ENCODE results near the gene NPVF. TPM values are rescaled to one million over a fixed set of nuclear protein-coding genes. Genes with fewer than 3 reads are reported as not detected.

The NPVF gene
- total RNA-seq, 2 experiments from 2014 or later, result not detected

- no peaks in the 10 kb centered on the region for H3K27me3 Mint-ChIP-seq
- no peak for TF ChIP-seq CTCF (IDR thresholded peaks at IDR 0.05)
- H3K4me1 Mint-ChIP-seq (ENCODE audit: low read depth), result no peaks in the 10 kb centered on the region
- H3K4me3 Mint-ChIP-seq, result no peak overlapping the region
- POLR2A ChIA-PET, result no interaction called here
- intact Hi-C loops (cut with micrococcal nuclease), result no loop called here
- H3K36me3 Mint-ChIP-seq (ENCODE audit: low read depth), result no peaks in the 10 kb centered on the region
- ATAC-seq (no peak), DNase-seq (no peak)
- H3K27ac Mint-ChIP-seq, result no peak overlapping the region
- no peaks in the 10 kb centered on the region for H3K9me3 Mint-ChIP-seq
- CTCF ChIA-PET, result interaction anchor here (1.4 to 8.1 kb wide), 3 partner anchors 9 to 310 kb away, joined by 3 to 183 read pairs (median 6); no protein-coding TSS in a partner anchor
Observed at GRCh38 chr7:25254604-25255003, 26.3 kb upstream of the NPVF start.

DNA sequence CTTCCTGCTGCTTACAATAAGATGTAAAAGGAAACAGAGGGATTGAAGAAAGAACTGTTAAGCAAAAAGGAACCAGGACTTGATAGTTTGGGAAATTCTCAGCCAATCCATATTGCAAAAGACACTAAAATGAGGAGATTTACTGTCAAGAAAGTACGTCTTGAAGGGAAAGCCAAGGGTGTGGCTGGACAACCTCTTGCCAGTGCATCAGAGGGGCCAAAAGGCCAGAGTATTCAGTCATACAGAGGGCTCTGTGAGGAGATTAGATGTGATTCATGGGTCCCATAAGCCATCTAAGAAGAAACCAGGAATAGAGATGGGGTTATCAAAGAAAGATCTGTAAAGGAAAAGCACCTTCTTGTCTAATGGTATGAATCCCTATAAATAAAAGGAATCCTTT is 25.4 kb upstream of the NPVF start:
- no peak overlapping the region for H3K4me3 Mint-ChIP-seq
- no peak overlapping the region for H3K27ac Mint-ChIP-seq
- intact Hi-C loops (cut with micrococcal nuclease), result no loop called here
- no peaks in the 10 kb centered on the region for H3K9me3 Mint-ChIP-seq
- no peaks in the 10 kb centered on the region for H3K4me1 Mint-ChIP-seq (ENCODE audit: low read depth)
- H3K27me3 Mint-ChIP-seq, result no peaks in the 10 kb centered on the region
- ATAC-seq (no peak), DNase-seq (no peak)
- POLR2A ChIA-PET, result no interaction called here
- no peak for TF ChIP-seq CTCF (IDR thresholded peaks at IDR 0.05)
- CTCF ChIA-PET, result no interaction called here
- no peaks in the 10 kb centered on the region for H3K36me3 Mint-ChIP-seq (ENCODE audit: low read depth)

DNA sequence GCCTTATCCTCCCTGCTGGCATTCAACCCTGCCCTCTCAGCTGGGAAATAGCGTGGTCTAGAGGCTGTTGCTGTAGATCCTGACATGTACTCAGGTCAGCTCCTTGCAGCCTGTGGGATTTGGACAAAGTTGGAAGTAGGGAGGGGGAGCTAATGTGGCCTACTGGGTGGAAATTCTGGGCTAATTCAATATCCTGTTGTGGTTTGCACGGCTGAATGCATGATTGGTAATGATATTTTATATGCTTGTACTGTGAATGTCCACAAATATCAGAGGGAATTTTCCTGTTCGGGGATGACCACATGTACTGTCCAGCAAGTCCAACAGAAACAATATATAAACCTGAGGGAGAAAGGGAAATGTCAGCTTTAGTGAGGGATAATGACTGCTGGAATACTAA is 22.1 kb upstream of the NPVF start:
- peaks cover 3% of the 10 kb centered on the region for H3K27me3 Mint-ChIP-seq
- ATAC-seq, result no peak

GRCh38 chr7:25249772-25250171 is 21.5 kb upstream of the NPVF start:
- Mint-ChIP-seq H3K4me3 (no peak overlapping the region), H3K4me1 (ENCODE audit: low read depth) (no peaks in the 10 kb centered on the region), H3K36me3 (ENCODE audit: low read depth) (no peaks in the 10 kb centered on the region), H3K27me3 (peaks cover 3% of the 10 kb centered on the region), H3K27ac (no peak overlapping the region), H3K9me3 (no peaks in the 10 kb centered on the region)
- no peak for ATAC-seq
- DNase-seq, result no peak
- intact Hi-C loops (cut with micrococcal nuclease), result no loop called here
- no peak for TF ChIP-seq CTCF (IDR thresholded peaks at IDR 0.05)
- CTCF ChIA-PET, result interaction anchor here (1.2 to 2.5 kb wide), 2 partner anchors 10 to 33 kb away, joined by 3 to 11 read pairs; no protein-coding TSS in a partner anchor
- POLR2A ChIA-PET, result no interaction called here

More for the DNA sequence above, 22.1 kb upstream of the NPVF start:
- Mint-ChIP-seq H3K27ac (no peak overlapping the region), H3K4me3 (no peak overlapping the region), H3K9me3 (no peaks in the 10 kb centered on the region), H3K36me3 (ENCODE audit: low read depth) (no peaks in the 10 kb centered on the region), H3K4me1 (ENCODE audit: low read depth) (no peaks in the 10 kb centered on the region)
- ChIA-PET POLR2A (no interaction called here), CTCF (interaction anchor here (1.1 to 2.5 kb wide), 3 partner anchors 10 to 315 kb away, joined by 3 to 11 read pairs (median 5); no protein-coding TSS in a partner anchor)
- no peak for DNase-seq
- intact Hi-C loops (cut with micrococcal nuclease), result no loop called here
- TF ChIP-seq CTCF (IDR thresholded peaks at IDR 0.05), result no peak

DNA sequence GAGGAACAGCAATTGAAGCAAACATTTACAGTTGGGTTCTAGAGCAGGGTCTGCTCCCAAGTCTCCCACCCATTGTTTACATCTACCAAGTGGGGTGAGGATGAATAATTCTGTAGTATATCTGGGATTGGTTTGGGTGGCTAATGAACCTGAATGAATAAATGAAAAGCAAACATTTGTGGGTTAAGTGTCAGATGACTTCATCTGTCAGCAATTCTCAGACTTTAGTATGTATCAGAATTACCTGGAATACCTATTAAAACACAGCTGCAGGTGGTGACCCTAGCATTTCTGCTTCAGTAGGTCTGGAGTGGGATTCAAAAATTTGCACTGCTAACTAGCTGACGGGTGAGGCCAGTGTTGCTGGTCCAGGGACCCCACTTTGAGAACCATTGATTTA is 18.0 kb upstream of the NPVF start:
- Mint-ChIP-seq H3K4me3 (no peak overlapping the region), H3K27ac (no peak overlapping the region), H3K4me1 (ENCODE audit: low read depth) (no peaks in the 10 kb centered on the region), H3K9me3 (no peaks in the 10 kb centered on the region), H3K27me3 (peaks cover 3% of the 10 kb centered on the region), H3K36me3 (ENCODE audit: low read depth) (no peaks in the 10 kb centered on the region)
- DNase-seq (no peak), ATAC-seq (no peak)
- intact Hi-C loops (cut with micrococcal nuclease), result no loop called here
- POLR2A ChIA-PET, result interaction anchor here (1.0 kb wide), 1 partner anchor 630 kb away, joined by 4 read pairs; no protein-coding TSS in a partner anchor
- no peak for TF ChIP-seq CTCF (IDR thresholded peaks at IDR 0.05)
- CTCF ChIA-PET, result interaction anchor here (0.7 to 2.0 kb wide), 3 partner anchors 10 to 29 kb away, joined by 4 to 6 read pairs (median 5); no protein-coding TSS in a partner anchor

Measured in activated CD8-positive, alpha-beta T cell treated with anti-CD3 and anti-CD28 coated beads for 36 hours (primary cell).